Type B pancreatic cell (in vitro differentiated cells): Measurements from ENCODE around the gene MUC3A. TPM values are rescaled to one million over a fixed set of nuclear protein-coding genes. Genes with fewer than 3 reads are reported as not detected.
"Not testable (repeated sequence)": the region's sequence is repeated elsewhere in the genome, so short reads cannot be mapped to it uniquely, and the experiment has no call there.

Experiments used
- DNase-seq: peaks from one replicate; pipeline ENCODE4 v3.0.0; 2021; ENCODE audit warnings: mixed read lengths; ENCODE audit not compliant: unreplicated experiment; ENCODE audit errors: extremely low spot score
- H3K27ac Mint-ChIP-seq: 2 replicates; pipeline ENCODE4 v1.8.0; 2021; ENCODE audit warnings: mild to moderate bottlenecking, mixed read lengths
- H3K27me3 Mint-ChIP-seq: 2 replicates; pipeline ENCODE4 v1.8.0; 2021; ENCODE audit warnings: mixed read lengths
- H3K36me3 Mint-ChIP-seq: 2 replicates; pipeline ENCODE4 v1.8.0; 2021; ENCODE audit warnings: mixed read lengths
- H3K4me1 Mint-ChIP-seq: one replicate; pipeline ENCODE4 v1.8.0; 2021; ENCODE audit warnings: mixed read lengths; ENCODE audit not compliant: unreplicated experiment
- H3K4me3 Mint-ChIP-seq: 2 replicates; pipeline ENCODE4 v1.8.0; 2021; ENCODE audit warnings: mild to moderate bottlenecking, mixed read lengths
- H3K9me3 Mint-ChIP-seq: 2 replicates; pipeline ENCODE4 v1.8.0; 2021; ENCODE audit warnings: mixed read lengths
- total RNA-seq: library from RNA; stranded (reverse); gene quantifications from 2 replicates; pipeline ENCODE4 v1.2.1, GENCODE V29; 2021; ENCODE audit warnings: low replicate concordance
- TF ChIP-seq, protein P1 (sequence below): fragments of 200-600 bp; sonication (generic); conservative IDR thresholded peaks from 2 replicates; pipeline ENCODE4 v1.5.0; 2021; ENCODE audit warnings: antibody characterized with exemption, mild to moderate bottlenecking

MUC3A gene
- total RNA-seq, 1 donor from 2014 or later: 8.2 TPM

DNA sequence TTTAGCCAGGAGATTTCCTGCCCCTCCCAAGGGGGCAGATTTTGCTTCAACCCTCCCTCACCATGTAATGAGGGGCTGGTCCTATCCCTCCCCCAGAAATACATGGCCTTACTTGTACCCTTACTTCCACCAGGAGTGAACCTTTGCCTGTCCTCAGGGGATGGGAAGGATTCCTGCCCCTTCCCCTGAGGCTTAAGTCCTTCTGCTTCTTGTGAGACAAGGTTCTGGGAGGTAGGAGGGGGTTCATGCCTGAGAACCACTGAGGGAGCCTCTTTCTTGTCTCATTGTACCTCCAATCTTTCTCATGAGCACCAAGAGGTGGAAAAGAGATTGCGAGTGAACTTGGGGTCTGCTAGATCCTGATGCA, 19.5 kb upstream of the MUC3A start:
- no peaks in the 10 kb centered on the region for H3K36me3 Mint-ChIP-seq
- TF ChIP-seq, protein P1, sequence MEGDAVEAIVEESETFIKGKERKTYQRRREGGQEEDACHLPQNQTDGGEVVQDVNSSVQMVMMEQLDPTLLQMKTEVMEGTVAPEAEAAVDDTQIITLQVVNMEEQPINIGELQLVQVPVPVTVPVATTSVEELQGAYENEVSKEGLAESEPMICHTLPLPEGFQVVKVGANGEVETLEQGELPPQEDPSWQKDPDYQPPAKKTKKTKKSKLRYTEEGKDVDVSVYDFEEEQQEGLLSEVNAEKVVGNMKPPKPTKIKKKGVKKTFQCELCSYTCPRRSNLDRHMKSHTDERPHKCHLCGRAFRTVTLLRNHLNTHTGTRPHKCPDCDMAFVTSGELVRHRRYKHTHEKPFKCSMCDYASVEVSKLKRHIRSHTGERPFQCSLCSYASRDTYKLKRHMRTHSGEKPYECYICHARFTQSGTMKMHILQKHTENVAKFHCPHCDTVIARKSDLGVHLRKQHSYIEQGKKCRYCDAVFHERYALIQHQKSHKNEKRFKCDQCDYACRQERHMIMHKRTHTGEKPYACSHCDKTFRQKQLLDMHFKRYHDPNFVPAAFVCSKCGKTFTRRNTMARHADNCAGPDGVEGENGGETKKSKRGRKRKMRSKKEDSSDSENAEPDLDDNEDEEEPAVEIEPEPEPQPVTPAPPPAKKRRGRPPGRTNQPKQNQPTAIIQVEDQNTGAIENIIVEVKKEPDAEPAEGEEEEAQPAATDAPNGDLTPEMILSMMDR: no peak
- no peaks in the 10 kb centered on the region for H3K9me3 Mint-ChIP-seq
- H3K27me3 Mint-ChIP-seq: no peaks in the 10 kb centered on the region
- H3K27ac Mint-ChIP-seq: peak overlapping the region; percentile 90
- DNase-seq: no peak
- H3K4me3 Mint-ChIP-seq: no peak overlapping the region
- H3K4me1 Mint-ChIP-seq: no peaks in the 10 kb centered on the region

DNA sequence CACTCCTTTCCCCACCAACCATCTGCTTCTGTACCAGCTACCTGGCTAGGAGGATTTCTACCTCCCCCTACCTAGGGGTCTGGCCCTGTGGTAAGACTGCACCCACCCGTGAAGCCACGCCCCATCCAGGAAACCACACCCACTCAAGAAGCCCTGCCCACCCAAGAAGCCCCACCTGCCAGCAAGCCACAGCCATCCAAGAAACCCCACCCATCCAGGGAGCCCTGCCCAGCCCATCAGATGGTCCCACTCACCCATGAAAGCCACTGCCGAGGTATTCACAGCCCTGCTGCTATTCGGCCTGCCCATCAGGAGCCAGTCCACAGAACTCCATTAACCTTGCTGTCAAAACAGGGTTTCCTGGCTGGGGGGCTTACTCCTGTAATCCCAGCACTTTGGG, 15.6 kb upstream of the MUC3A start:
- TF ChIP-seq, protein P1: no peak
- Mint-ChIP-seq H3K36me3 (no peaks in the 10 kb centered on the region), H3K27ac (no peak overlapping the region), H3K4me3 (no peak overlapping the region), H3K9me3 (no peaks in the 10 kb centered on the region), H3K27me3 (peaks cover 3% of the 10 kb centered on the region), H3K4me1 (no peaks in the 10 kb centered on the region)
- no peak for DNase-seq

DNA sequence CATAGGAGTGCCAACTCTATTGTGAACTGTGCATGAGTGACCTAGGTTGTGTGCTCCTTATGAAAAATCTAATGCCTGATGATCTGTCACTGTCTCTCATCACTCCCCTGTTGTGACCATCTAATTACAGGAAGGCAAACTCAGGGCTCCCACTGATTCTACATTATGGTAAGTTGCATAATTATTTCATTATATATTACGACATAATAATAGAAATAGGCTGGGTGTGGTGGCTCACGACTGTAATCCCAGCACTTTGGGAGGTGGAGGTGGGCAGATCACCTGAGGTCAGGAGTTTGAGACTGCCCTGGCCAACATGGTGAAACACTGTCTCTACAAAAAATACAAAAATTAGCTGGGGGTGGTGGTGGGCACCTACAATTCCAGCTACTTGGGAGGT, 14.0 kb upstream of the MUC3A start:
- DNase-seq: not testable (repeated sequence)

DNA sequence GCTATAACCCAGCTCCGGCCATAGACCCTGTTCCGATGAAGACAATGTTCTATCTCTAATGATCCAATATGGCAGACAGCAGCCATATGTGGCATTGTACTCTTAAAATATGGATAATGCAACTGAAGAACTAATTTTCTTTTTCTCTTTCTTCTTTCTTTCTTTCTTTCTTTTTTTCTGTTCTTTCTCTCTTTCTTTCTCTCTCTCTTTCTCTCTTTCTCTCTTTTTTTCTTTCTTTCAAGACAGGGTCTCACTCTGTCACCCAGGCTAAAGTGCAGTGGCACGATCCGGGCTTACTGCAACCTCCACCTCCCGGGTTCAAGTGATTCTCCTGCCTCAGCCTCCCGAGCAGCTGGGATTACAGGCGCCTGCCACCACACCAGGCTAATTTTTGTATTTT, 13.2 kb upstream of the MUC3A start:
- H3K27me3 Mint-ChIP-seq, DNase-seq, H3K4me1 Mint-ChIP-seq, H3K9me3 Mint-ChIP-seq, H3K27ac Mint-ChIP-seq, H3K4me3 Mint-ChIP-seq, H3K36me3 Mint-ChIP-seq: not testable (repeated sequence)

More for the DNA sequence above, 14.0 kb upstream of the MUC3A start:
- H3K4me1 Mint-ChIP-seq, H3K4me3 Mint-ChIP-seq, H3K9me3 Mint-ChIP-seq, H3K27ac Mint-ChIP-seq, H3K27me3 Mint-ChIP-seq, H3K36me3 Mint-ChIP-seq: not testable (repeated sequence)

DNA sequence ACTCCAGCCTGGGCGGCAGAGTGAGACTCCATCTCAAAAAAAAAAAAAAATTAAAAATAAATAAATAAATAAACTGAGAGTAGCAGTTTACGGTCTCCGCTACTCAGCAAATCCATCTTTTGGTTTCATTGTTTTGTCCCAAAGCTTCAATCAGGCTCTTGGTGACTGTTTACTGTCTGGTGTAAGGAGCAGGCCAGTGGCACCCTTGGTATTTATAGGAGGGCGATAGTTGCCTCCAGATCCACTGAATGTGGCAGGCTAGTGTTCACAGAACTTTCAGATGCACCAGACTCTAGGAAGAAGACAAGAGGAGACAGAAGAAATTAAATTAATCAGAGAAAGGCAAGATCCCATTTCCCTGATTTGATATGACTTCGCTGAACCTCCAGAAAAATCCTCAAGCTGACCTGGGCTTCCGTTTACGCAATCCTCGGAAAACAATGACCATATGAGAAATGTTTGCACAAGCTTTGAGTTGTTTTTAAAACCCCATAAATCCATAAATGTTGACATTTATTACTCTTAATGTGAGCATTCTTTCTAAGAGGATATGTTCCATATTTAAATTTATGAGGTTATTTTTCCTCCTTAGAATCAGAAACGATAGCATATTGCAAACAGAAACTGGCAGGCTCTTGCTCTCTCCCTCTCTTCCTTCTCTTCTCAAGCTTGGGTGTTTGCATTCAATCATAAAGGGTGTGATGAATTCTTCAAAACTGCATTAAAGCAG, 7.1 kb upstream of the MUC3A start:
- DNase-seq: no peak
- peak overlapping the region; percentile 43 for H3K27ac Mint-ChIP-seq
- H3K4me3 Mint-ChIP-seq: no peak overlapping the region
- no peaks in the 10 kb centered on the region for H3K36me3 Mint-ChIP-seq
- H3K27me3 Mint-ChIP-seq: peaks cover 5% of the 10 kb centered on the region
- no peaks in the 10 kb centered on the region for H3K9me3 Mint-ChIP-seq
- H3K4me1 Mint-ChIP-seq: peaks cover 4% of the 10 kb centered on the region
- TF ChIP-seq, protein P1: no peak

DNA sequence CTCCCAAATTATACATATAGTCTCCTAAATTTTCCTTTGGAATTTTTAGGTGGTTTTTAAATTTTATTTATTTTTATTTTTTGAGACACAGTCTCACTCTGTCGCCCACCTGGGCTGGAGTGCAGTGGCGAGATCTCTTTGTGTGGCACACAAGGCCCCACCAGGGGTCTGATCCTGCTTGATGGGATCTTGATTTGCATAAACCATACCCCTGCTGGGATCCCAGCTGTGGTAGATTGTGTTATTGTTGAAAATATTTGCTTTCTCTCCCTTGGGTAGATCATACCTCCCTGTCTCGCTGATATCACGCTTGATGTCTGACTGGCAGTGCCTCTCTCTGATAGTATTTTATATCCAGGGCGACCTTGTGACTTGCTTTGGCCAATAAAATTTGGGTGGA, 5.6 kb upstream of the MUC3A start:
- no peak overlapping the region for H3K4me3 Mint-ChIP-seq
- no peak overlapping the region for H3K27ac Mint-ChIP-seq
- peaks cover 4% of the 10 kb centered on the region for H3K4me1 Mint-ChIP-seq
- TF ChIP-seq, protein P1: no peak
- DNase-seq: no peak
- H3K9me3 Mint-ChIP-seq: no peaks in the 10 kb centered on the region
- no peaks in the 10 kb centered on the region for H3K36me3 Mint-ChIP-seq
- H3K27me3 Mint-ChIP-seq: peaks cover 5% of the 10 kb centered on the region

DNA sequence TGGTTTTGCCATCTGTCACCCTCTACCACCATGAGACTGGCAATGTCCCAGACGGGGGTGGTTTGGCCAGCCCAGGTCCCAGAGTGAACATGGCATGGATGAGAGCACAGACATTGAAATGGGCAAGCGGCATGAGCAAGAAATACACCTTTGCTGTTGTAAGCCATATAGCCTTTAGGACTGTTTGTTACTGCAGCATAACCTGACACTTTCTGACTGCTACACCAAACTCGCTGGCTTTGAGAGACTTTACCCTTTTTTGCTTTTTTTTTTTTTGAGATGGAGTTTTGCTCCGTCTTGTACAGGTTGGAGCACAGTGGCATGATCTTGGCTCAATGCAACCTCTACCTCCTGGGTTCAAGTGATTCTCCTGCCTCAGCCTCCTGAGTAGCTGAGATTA, 5.2 kb upstream of the MUC3A start:
- peaks cover 8% of the 10 kb centered on the region for H3K27me3 Mint-ChIP-seq
- TF ChIP-seq, protein P1: no peak
- no peaks in the 10 kb centered on the region for H3K36me3 Mint-ChIP-seq
- no peaks in the 10 kb centered on the region for H3K9me3 Mint-ChIP-seq
- H3K4me3 Mint-ChIP-seq: no peak overlapping the region
- no peak for DNase-seq
- H3K4me1 Mint-ChIP-seq: peaks cover 4% of the 10 kb centered on the region
- no peak overlapping the region for H3K27ac Mint-ChIP-seq
